Measurements from ENCODE around the gene PDIK1L. TPM values are rescaled to one million over a fixed set of nuclear protein-coding genes. Genes with fewer than 3 reads are reported as not detected.
A peak's percentile ranks its signal among the peaks of the same experiment; 100 is the strongest.

PDIK1L gene
- polyA plus RNA-seq, 1 donor (not counting 4 experiments of a cell fraction or from before 2014, with no cell fraction given) = 2.8 TPM

GRCh38 chr1:26119892-26120608 is 8.4 kb downstream of the PDIK1L start:
- dilution Hi-C loops (cut with MboI; ENCODE audit: extremely low pct_ligation_motif_present, low sequenced_read_pairs) = no loop called here
- no peaks in the 10 kb centered on the region for H3K9me3 ChIP-seq (ENCODE audit: control insufficient read depth, low read depth, low read length)
- H3K4me3 ChIP-seq (ENCODE audit: control insufficient read depth in 2 of 3, extremely low read depth in 1 of 3, insufficient read depth in 2 of 3, low read depth in 1 of 3, low read length in 3 of 3) = no peak overlapping the region
- no peak overlapping the region for H2AFZ ChIP-seq (ENCODE audit: control insufficient read depth, low read length)
- H3K27me3 ChIP-seq (ENCODE audit: control insufficient read depth, extremely low read depth, insufficient read depth, low read length) = no peaks in the 10 kb centered on the region
- H3K27ac ChIP-seq (ENCODE audit: control insufficient read depth, insufficient read depth, low read length) = no peak overlapping the region
- no peak overlapping the region for H3K9ac ChIP-seq (ENCODE audit: control insufficient read depth, extremely low read depth, insufficient read depth, low read length)
- H3K36me3 ChIP-seq (ENCODE audit: control insufficient read depth in 2 of 2, extremely low read depth in 1 of 2, insufficient read depth in 2 of 2, low read length in 2 of 2) = no peaks in the 10 kb centered on the region
- TF ChIP-seq CTCF (optimal IDR thresholded peaks at IDR 0.05 in 1 of 3, IDR thresholded peaks at IDR 0.05 in 1 of 3, conservative IDR thresholded peaks at IDR 0.05 in 1 of 3; ENCODE audit: extremely low read depth in 1 of 3, insufficient read depth in 2 of 3, low read length in 3 of 3) (no peak), EZH2 (IDR thresholded peaks at IDR 0.05; ENCODE audit: low read length) (no peak)
- H4K20me1 ChIP-seq (ENCODE audit: control insufficient read depth, extremely low read depth, insufficient read depth, low read length) = no peaks in the 10 kb centered on the region
- no peak overlapping the region for H3K4me2 ChIP-seq (ENCODE audit: control insufficient read depth, extremely low read depth, insufficient read depth, low read depth, low read length)
- H3K4me1 ChIP-seq (ENCODE audit: control insufficient read depth, extremely low read depth, insufficient read depth, low read length) = peaks cover 13% of the 10 kb centered on the region
- DNase-seq (ENCODE audit: low read depth, low spot score) = no peak
- H3K79me2 ChIP-seq (ENCODE audit: control insufficient read depth, insufficient read depth, low read length) = no peaks in the 10 kb centered on the region
- no peaks in the 10 kb centered on the region for H3K9me1 ChIP-seq (ENCODE audit: control insufficient read depth, extremely low read depth, insufficient read depth, low read length)
- FAIRE-seq = no peak

GRCh38 chr1:26121854-26122773 is 10.5 kb downstream of the PDIK1L start:
- Histone ChIP-seq H3K4me1 (ENCODE audit: control insufficient read depth, extremely low read depth, insufficient read depth, low read length) (peaks cover 25% of the 10 kb centered on the region), H3K9ac (ENCODE audit: control insufficient read depth, extremely low read depth, insufficient read depth, low read length) (no peak overlapping the region), H3K4me3 (ENCODE audit: control insufficient read depth in 2 of 3, extremely low read depth in 1 of 3, insufficient read depth in 2 of 3, low read depth in 1 of 3, low read length in 3 of 3) (no peak overlapping the region), H3K9me1 (ENCODE audit: control insufficient read depth, extremely low read depth, insufficient read depth, low read length) (no peaks in the 10 kb centered on the region), H3K27ac (ENCODE audit: control insufficient read depth, insufficient read depth, low read length) (peak overlapping the region; percentile 71), H2AFZ (ENCODE audit: control insufficient read depth, low read length) (no peak overlapping the region), H3K36me3 (ENCODE audit: control insufficient read depth in 2 of 2, extremely low read depth in 1 of 2, insufficient read depth in 2 of 2, low read length in 2 of 2) (no peaks in the 10 kb centered on the region), H3K27me3 (ENCODE audit: control insufficient read depth, extremely low read depth, insufficient read depth, low read length) (no peaks in the 10 kb centered on the region), H3K4me2 (ENCODE audit: control insufficient read depth, extremely low read depth, insufficient read depth, low read depth, low read length) (no peak overlapping the region), H3K79me2 (ENCODE audit: control insufficient read depth, insufficient read depth, low read length) (no peaks in the 10 kb centered on the region), H3K9me3 (ENCODE audit: control insufficient read depth, low read depth, low read length) (no peaks in the 10 kb centered on the region), H4K20me1 (ENCODE audit: control insufficient read depth, extremely low read depth, insufficient read depth, low read length) (no peaks in the 10 kb centered on the region)
- no peak for DNase-seq (ENCODE audit: low read depth, low spot score)
- peak; percentile 26 for FAIRE-seq
- TF ChIP-seq CTCF (optimal IDR thresholded peaks at IDR 0.05 in 1 of 3, IDR thresholded peaks at IDR 0.05 in 1 of 3, conservative IDR thresholded peaks at IDR 0.05 in 1 of 3; ENCODE audit: extremely low read depth in 1 of 3, insufficient read depth in 2 of 3, low read length in 3 of 3) = no peak
- no peak for TF ChIP-seq EZH2 (IDR thresholded peaks at IDR 0.05; ENCODE audit: low read length)
- dilution Hi-C loops (cut with MboI; ENCODE audit: extremely low pct_ligation_motif_present, low sequenced_read_pairs) = no loop called here

All from keratinocyte (primary cell).